EH (cell line): ENCODE measurements around the gene ZNF202.

Source experiments
- DNase-seq: peaks from one replicate; pipeline ENCODE4 v3.0.0-alpha.2; 2015; ENCODE audit warnings: low read depth

Gene ZNF202

DNA sequence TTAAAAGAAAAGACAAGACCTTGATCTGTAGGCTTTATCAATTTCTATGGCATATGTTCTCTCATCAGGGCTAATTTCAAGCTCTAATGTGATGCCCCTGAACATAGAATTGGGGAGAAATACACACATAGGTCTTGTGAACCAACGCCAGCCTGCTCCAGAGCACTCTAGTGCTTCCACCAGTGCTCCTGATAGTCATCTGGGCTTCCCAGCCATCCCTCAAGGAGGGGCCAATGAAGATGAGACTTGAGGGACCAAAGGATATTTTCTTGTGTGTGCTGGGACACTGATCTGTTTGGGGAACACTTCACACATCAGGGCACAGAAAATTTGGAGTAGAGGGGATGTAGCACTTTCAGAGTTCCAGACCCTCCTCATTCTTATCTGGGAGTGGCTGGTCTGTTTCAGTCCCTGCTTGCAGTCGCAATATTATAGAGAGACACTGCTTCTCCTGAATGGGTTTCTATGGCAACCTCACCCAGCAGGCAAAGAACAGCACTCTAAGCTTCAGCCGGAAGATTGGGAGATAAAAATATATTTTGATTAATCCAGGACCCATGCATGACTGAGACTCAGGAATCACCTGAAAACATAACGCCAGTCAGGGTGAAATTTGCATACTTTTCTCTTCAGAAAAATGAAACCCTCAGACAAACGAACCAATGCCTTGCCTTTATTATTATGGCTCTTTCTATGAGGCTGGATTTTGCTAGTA is 58.6 kb downstream of the ZNF202 start:
- no peak for DNase-seq

DNA sequence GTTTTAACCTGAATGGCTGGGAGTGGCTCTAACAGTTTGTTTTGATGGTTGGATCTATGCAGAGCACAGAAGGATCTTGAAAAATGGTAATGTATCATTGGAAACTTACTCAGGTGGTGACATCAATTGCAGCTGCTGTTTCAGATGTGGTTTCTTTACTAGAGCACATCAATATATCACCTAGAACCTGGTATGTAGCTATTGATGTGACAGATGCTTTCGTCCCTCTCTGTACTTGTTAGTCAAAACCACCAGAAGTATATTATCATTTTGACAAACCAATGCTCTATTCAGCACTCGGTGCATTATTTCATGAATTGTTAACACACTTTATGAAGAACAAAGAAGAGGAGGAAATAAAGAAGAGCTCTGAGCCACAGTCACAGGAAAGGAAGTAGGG is 60.4 kb downstream of the ZNF202 start:
- no peak for DNase-seq

DNA sequence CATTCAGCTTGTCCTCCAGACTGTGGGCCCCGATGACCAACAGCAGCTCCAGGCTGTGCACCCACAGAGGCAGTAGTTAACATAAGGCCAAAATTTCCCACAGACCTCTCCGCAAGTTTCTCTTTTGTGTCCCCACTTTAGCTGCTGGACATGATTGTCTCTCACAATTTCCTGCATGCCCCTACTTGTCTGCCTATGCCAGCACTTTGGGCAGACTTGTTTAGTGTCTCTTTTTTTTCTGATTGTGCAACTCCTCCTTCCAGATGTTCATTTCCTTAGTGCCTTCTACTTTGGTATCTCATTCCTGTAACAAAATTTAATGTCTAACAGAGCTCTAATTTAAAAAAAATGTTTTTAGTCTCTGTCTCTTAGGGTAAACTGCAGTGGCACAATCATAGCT is 63.2 kb downstream of the ZNF202 start:
- no peak for DNase-seq

DNA sequence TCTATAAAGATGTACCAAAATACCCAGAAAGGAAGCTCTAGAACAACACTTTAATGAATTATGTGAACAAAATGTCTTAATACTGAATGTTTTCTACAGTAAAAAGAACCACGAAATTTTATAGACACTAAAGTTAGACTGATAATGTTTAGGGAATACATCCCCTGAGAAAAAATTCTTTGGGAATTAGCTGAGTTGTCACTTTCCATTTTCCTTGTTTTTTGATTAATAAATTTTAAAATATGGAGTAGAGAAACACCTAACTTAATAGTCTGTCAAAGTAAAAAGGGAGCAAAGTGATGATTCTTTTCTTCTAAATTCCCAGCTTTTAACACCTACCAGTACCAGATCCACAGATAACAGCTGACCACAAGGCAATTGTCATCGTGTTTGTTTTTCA is 64.0 kb downstream of the ZNF202 start:
- DNase-seq = no peak

DNA sequence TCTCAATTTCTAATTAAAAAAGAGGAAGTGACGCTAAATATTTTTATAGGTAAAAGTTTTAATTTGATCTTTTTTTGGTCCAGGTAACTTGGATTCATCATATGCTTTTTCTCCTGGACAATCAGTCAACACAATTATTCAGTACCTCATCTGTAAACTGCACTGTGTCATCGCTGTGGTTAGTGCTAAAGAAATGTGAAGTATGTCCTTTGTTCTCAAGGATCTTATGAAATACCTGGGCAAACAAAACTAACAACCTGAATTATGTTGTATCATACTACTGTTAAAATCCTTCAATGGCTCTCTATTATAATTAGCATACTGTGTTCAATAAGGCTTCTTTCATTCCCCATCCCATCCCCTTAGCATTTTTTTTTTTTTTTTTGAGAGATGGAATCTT is 67.2 kb downstream of the ZNF202 start:
- no peak for DNase-seq
